ENCODE data around the gene ZFP36L1.

The ZFP36L1 gene

GRCh38 chr14:68759937-68760336 is 32.9 kb downstream of the ZFP36L1 start:
- no peak for DNase-seq

GRCh38 chr14:68759017-68759560 is 33.8 kb downstream of the ZFP36L1 start:
- DNase-seq: no peak

- DNase-seq: no peak
Measured at GRCh38 chr14:68758301-68758700, 34.6 kb downstream of the ZFP36L1 start.

- no peak for DNase-seq
Measured at GRCh38 chr14:68757618-68758081, 35.2 kb downstream of the ZFP36L1 start.

GRCh38 chr14:68756734-68757133 is 36.1 kb downstream of the ZFP36L1 start:
- no peak for DNase-seq

- no peak for DNase-seq
Measured at GRCh38 chr14:68756000-68756481, 36.8 kb downstream of the ZFP36L1 start.

- DNase-seq: no peak
Measured at GRCh38 chr14:68755016-68755353, 37.9 kb downstream of the ZFP36L1 start.

GRCh38 chr14:68753690-68754089 is 39.2 kb downstream of the ZFP36L1 start:
- no peak for DNase-seq

- DNase-seq: no peak
Measured at GRCh38 chr14:68752271-68753006, 40.4 kb downstream of the ZFP36L1 start.

- no peak for DNase-seq
Measured at GRCh38 chr14:68749487-68750475, 43.1 kb downstream of the ZFP36L1 start.

- no peak for DNase-seq
Measured at GRCh38 chr14:68748691-68749090, 44.2 kb downstream of the ZFP36L1 start.

- DNase-seq: no peak
Measured at GRCh38 chr14:68748260-68748659, 44.6 kb downstream of the ZFP36L1 start.

GRCh38 chr14:68747393-68747792 is 45.5 kb downstream of the ZFP36L1 start:
- DNase-seq: no peak

- no peak for DNase-seq
Measured at GRCh38 chr14:68744613-68745012, 48.3 kb downstream of the ZFP36L1 start.

- no peak for DNase-seq
Measured at GRCh38 chr14:68741839-68742470, 50.9 kb downstream of the ZFP36L1 start.

- no peak for DNase-seq
Measured at GRCh38 chr14:68741477-68741791, 51.4 kb downstream of the ZFP36L1 start.

- no peak for DNase-seq
Measured at GRCh38 chr14:68740788-68741476, 51.9 kb downstream of the ZFP36L1 start.

GRCh38 chr14:68739701-68740100 is 53.2 kb downstream of the ZFP36L1 start:
- no peak for DNase-seq

- no peak for DNase-seq
Measured at GRCh38 chr14:68738559-68738958, 54.3 kb downstream of the ZFP36L1 start.
